CD8-positive, alpha-beta memory T cell (primary cell): Measurements from ENCODE around the gene SCLY. TPM values are rescaled to one million over a fixed set of nuclear protein-coding genes. Genes with fewer than 3 reads are reported as not detected.

Experiments used
- CTCF ChIA-PET: fragments of 350-600 bp; sonication (Branson Sonifier 250); formaldehyde crosslinking; loops from one replicate; lab custom pipeline; 2021; ENCODE audit warnings: antibody characterized with exemption; lab: Charles Lee
- POLR2A ChIA-PET: fragments of 350-600 bp; sonication (Branson Sonifier 250); formaldehyde crosslinking; loops from one replicate; lab custom pipeline; 2021; ENCODE audit warnings: antibody characterized with exemption; lab: Charles Lee
- DNase-seq, 5 donors: peaks; one replicate each; pipeline versions ENCODE4 v3.0.0 to v3.0.0-alpha.2; 2020 to 2022; ENCODE audit warnings: mixed read lengths in 1 of 5
- H3K27ac ChIP-seq: one replicate; pipeline ENCODE4 v1.7.0; 2013; ENCODE audit warnings: low read depth, mild to moderate bottlenecking, low read length, moderate library complexity
- H3K27me3 ChIP-seq: 2 replicates; pipeline ENCODE4 v1.7.0; 2013; ENCODE audit warnings: low read length, mild to moderate bottlenecking; ENCODE audit not compliant: insufficient read depth, poor library complexity, severe bottlenecking
- H3K36me3 ChIP-seq: 2 replicates; pipeline ENCODE4 v1.7.0; 2013; ENCODE audit warnings: mild to moderate bottlenecking, low read length, moderate library complexity; ENCODE audit not compliant: insufficient read depth
- H3K4me1 ChIP-seq: 2 replicates; pipeline ENCODE4 v1.7.0; 2013; ENCODE audit warnings: mild to moderate bottlenecking, low read length, moderate library complexity; ENCODE audit not compliant: insufficient read depth
- H3K4me3 ChIP-seq: 2 replicates; pipeline ENCODE4 v1.7.0; 2013; ENCODE audit warnings: mild to moderate bottlenecking, low read length
- H3K9me3 ChIP-seq: 2 replicates; pipeline ENCODE4 v1.7.0; 2013; ENCODE audit warnings: mild to moderate bottlenecking, low read length
- H3K27ac Mint-ChIP-seq, 8 donors: one replicate each; pipeline ENCODE4 v1.8.0; 2020 to 2021; ENCODE audit warnings: mixed read lengths in 8 of 8, mild to moderate bottlenecking in 6 of 8, inconsistent platforms in 3 of 8, moderate library complexity in 3 of 8
- H3K27me3 Mint-ChIP-seq, 2 donors: one replicate each; pipeline ENCODE4 v1.8.0; 2020 to 2021; ENCODE audit warnings: mixed read lengths in 2 of 2, mild to moderate bottlenecking in 1 of 2, moderate library complexity in 1 of 2
- H3K36me3 Mint-ChIP-seq, 3 donors: one replicate each; pipeline ENCODE4 v1.8.0; 2020 to 2021; ENCODE audit warnings: mixed read lengths in 3 of 3, inconsistent platforms in 1 of 3, mild to moderate bottlenecking in 1 of 3
- H3K4me1 Mint-ChIP-seq, 3 donors: one replicate each; pipeline ENCODE4 v1.8.0; 2020 to 2021; ENCODE audit warnings: mixed read lengths in 3 of 3, inconsistent platforms in 1 of 3, mild to moderate bottlenecking in 1 of 3
- H3K4me3 Mint-ChIP-seq, 7 donors: one replicate each; pipeline ENCODE4 v1.8.0; 2020 to 2021; ENCODE audit warnings: mixed read lengths in 7 of 7, mild to moderate bottlenecking in 6 of 7, moderate library complexity in 4 of 7, inconsistent platforms in 2 of 7
- H3K9me3 Mint-ChIP-seq, 5 donors: one replicate each; pipeline ENCODE4 v1.8.0; 2020 to 2022; ENCODE audit warnings: mixed read lengths in 5 of 5, mild to moderate bottlenecking in 3 of 5, moderate library complexity in 2 of 5, inconsistent platforms in 1 of 5
- polyA plus RNA-seq: library from polyadenylated mRNA; unstranded; fragments of 300-500 nt; fragmentation: Illumina TruSeq; gene quantifications from one replicate; pipeline ENCODE4 v1.2.3, GENCODE V29; 2021
- total RNA-seq, 2 experiments: library from RNA; stranded (reverse); gene quantifications; one replicate each; pipeline ENCODE4 v1.2.3, GENCODE V29; 2021

Gene SCLY
- total and polyA plus RNA-seq, 3 experiments from 2014 or later = 16.1 to 70.5 (median 64.8) TPM

DNA sequence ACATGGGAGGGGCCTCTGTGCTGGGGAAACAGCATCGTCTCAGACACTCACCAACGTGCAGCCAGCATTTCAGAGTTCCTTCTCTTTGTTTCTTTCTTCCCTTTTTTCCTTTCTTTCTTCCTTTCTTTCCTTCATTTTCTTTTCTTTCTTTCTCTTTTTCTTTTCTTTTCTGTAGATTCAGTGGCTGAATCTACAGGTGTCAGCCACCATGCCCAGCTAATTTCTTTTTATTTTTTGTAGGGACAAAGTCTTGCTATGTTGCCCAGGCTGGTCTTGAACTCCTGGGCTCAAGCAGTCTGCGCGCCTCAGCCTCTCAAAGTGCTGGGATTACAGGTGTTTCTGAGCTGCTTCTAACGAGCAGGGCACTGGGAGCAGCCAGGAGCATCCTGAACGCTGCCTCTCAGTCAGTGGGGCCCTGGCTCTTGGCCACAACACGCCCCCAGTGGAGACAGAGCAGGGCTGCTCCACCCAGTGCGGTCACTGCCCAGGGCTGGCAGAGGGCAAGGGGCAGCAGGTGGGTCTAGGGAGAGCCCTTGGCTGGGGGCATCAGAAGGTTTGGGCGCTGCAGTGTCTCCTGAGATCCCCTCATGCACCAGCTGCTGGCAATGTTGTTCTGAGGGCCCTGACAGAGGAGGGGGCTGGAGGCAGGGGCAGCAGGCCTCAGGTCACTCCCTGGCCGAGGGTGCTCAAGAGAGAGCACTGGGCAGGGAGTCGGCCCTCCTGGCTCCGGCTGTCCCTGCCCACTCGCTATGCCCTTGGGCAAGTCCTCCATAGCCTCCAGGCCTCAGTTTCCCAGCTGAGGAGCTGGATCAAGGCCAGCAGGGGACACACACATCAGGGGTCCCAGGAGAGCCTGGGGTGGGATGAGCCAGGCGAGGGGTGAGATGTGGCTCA is 72.9 kb downstream of the SCLY start:
- DNase-seq = peak in 1 of 5 donors; percentile 19
- ChIA-PET POLR2A (no interaction called here), CTCF (no interaction called here)
- Histone ChIP-seq H3K4me1 (no peaks in the 10 kb centered on the region), H3K36me3 (no peaks in the 10 kb centered on the region), H3K9me3 (no peaks in the 10 kb centered on the region), H3K27ac (no peak overlapping the region), H3K27me3 (no peaks in the 10 kb centered on the region), H3K4me3 (no peak overlapping the region)
- H3K27me3 Mint-ChIP-seq = peaks cover 0 to 3% of the 10 kb centered on the region in 2 donors
- H3K36me3 Mint-ChIP-seq = no peaks in the 10 kb centered on the region
- no peaks in the 10 kb centered on the region for H3K4me1 Mint-ChIP-seq
- no peak overlapping the region for H3K4me3 Mint-ChIP-seq
- H3K9me3 Mint-ChIP-seq = no peaks in the 10 kb centered on the region
- H3K27ac Mint-ChIP-seq = no peak overlapping the region

DNA sequence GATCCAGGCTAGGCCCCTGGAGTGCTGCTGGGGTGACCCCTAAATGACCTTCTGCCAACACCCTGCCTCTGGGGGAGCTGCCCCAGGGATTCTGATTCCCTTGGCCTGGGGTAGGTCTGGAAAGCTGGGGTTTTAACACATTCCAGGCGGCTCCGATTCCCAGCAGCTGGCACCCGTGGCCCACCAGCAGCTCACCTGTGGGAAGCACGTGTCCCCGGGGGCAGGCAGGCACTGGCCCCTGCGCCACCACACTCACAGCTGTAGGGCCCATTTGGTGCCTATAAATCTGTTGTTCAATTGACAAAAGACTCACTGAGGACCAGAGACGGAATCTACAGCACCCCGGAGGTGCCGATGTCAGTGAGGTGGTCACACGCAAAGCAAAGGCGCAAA is 73.6 kb downstream of the SCLY start:
- Histone ChIP-seq H3K36me3 (no peaks in the 10 kb centered on the region), H3K4me3 (no peak overlapping the region), H3K4me1 (no peaks in the 10 kb centered on the region), H3K9me3 (no peaks in the 10 kb centered on the region), H3K27ac (no peak overlapping the region), H3K27me3 (no peaks in the 10 kb centered on the region)
- CTCF ChIA-PET = no interaction called here
- no peak overlapping the region for H3K27ac Mint-ChIP-seq
- H3K27me3 Mint-ChIP-seq = peaks cover 0 to 3% of the 10 kb centered on the region in 2 donors
- POLR2A ChIA-PET = no interaction called here
- H3K4me3 Mint-ChIP-seq = no peak overlapping the region
- no peaks in the 10 kb centered on the region for H3K36me3 Mint-ChIP-seq
- DNase-seq = peak in 1 of 5 donors; percentile 25
- H3K4me1 Mint-ChIP-seq = no peaks in the 10 kb centered on the region
- H3K9me3 Mint-ChIP-seq = no peaks in the 10 kb centered on the region

- Mint-ChIP-seq H3K4me1 (no peaks in the 10 kb centered on the region), H3K9me3 (no peaks in the 10 kb centered on the region), H3K27ac (no peak overlapping the region), H3K36me3 (no peaks in the 10 kb centered on the region), H3K27me3 (peaks cover 0 to 2% of the 10 kb centered on the region in 2 donors), H3K4me3 (no peak overlapping the region)
- Histone ChIP-seq H3K27me3 (no peaks in the 10 kb centered on the region), H3K36me3 (no peaks in the 10 kb centered on the region), H3K4me1 (no peaks in the 10 kb centered on the region), H3K9me3 (no peaks in the 10 kb centered on the region), H3K4me3 (no peak overlapping the region), H3K27ac (no peak overlapping the region)
- DNase-seq = no peak
- ChIA-PET POLR2A (interaction anchor here (0.5 kb wide), 1 partner anchor 41 kb away, joined by 6 read pairs; no protein-coding TSS in a partner anchor), CTCF (no interaction called here)
Observed at GRCh38 chr2:238135601-238136150, 74.9 kb downstream of the SCLY start.

GRCh38 chr2:238136820-238137537 is 76.2 kb downstream of the SCLY start:
- Histone ChIP-seq H3K36me3 (no peaks in the 10 kb centered on the region), H3K9me3 (no peaks in the 10 kb centered on the region), H3K4me3 (no peak overlapping the region), H3K27me3 (no peaks in the 10 kb centered on the region), H3K4me1 (peaks cover 5% of the 10 kb centered on the region), H3K27ac (no peak overlapping the region)
- H3K4me3 Mint-ChIP-seq = no peak overlapping the region
- peaks cover 4 to 7% (median 6%) of the 10 kb centered on the region in 3 donors for H3K4me1 Mint-ChIP-seq
- peaks cover 0 to 2% of the 10 kb centered on the region in 2 donors for H3K27me3 Mint-ChIP-seq
- ChIA-PET CTCF (no interaction called here), POLR2A (no interaction called here)
- no peaks in the 10 kb centered on the region for H3K9me3 Mint-ChIP-seq
- no peaks in the 10 kb centered on the region for H3K36me3 Mint-ChIP-seq
- DNase-seq = no peak
- H3K27ac Mint-ChIP-seq = no peak overlapping the region

DNA sequence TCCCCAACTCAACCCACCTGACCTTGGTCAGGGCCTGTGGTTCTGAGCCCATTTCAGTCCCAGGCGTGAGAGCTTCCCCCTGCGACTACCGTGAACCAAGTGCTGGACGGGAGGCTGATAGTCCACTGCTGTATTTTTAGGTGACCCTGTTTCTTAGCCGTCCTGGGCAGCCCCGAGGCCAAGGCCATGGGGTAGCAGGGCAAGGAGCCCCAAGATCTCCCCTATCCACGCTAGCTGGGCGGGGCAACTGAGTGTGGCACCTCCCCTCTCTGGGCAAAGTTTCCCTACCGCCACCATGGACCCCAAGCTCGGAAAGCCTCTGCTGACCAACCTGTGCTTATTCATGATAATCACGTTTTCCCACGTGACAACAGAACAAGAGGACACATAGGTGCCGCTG is 77.1 kb downstream of the SCLY start:
- CTCF ChIA-PET = no interaction called here
- no peak overlapping the region for H3K4me3 Mint-ChIP-seq
- Histone ChIP-seq H3K27ac (no peak overlapping the region), H3K4me1 (peaks cover 5% of the 10 kb centered on the region), H3K27me3 (no peaks in the 10 kb centered on the region), H3K36me3 (no peaks in the 10 kb centered on the region), H3K4me3 (no peak overlapping the region), H3K9me3 (no peaks in the 10 kb centered on the region)
- POLR2A ChIA-PET = no interaction called here
- no peaks in the 10 kb centered on the region for H3K9me3 Mint-ChIP-seq
- H3K4me1 Mint-ChIP-seq = peaks cover 4 to 7% (median 6%) of the 10 kb centered on the region in 3 donors
- no peak overlapping the region for H3K27ac Mint-ChIP-seq
- H3K27me3 Mint-ChIP-seq = peaks cover 0 to 2% of the 10 kb centered on the region in 2 donors
- no peak for DNase-seq
- H3K36me3 Mint-ChIP-seq = no peaks in the 10 kb centered on the region

- Mint-ChIP-seq H3K27ac (peak within 1 kb of the TSS in 1 of 8 donors; percentile 75), H3K9me3 (no peaks in the 10 kb centered on the region), H3K4me3 (no peak within 1 kb of the TSS), H3K27me3 (peaks cover 0 to 2% of the 10 kb centered on the region in 2 donors), H3K36me3 (no peaks in the 10 kb centered on the region), H3K4me1 (peaks cover 4 to 7% (median 6%) of the 10 kb centered on the region in 3 donors)
- DNase-seq = no peak
- H3K4me3 ChIP-seq = no peak within 1 kb of the TSS
- H3K27me3 ChIP-seq = no peaks in the 10 kb centered on the region
- ChIA-PET CTCF (interaction anchor here (0.7 to 0.8 kb wide), 2 partner anchors 221 to 625 kb away, joined by 3 read pairs; no protein-coding TSS in a partner anchor), POLR2A (no interaction called here)
- H3K9me3 ChIP-seq = no peaks in the 10 kb centered on the region
- no peak within 1 kb of the TSS for H3K27ac ChIP-seq
- no peaks in the 10 kb centered on the region for H3K36me3 ChIP-seq
- peaks cover 5% of the 10 kb centered on the region for H3K4me1 ChIP-seq
Observed at GRCh38 chr2:238138331-238139195, 77.8 kb downstream of the SCLY start, which contains the start of gene KLHL30. Gene KLHL30, plus strand, starts transcription at chr2:238138668. Its CDS starts 2,087 bp downstream, at chr2:238140755.

DNA sequence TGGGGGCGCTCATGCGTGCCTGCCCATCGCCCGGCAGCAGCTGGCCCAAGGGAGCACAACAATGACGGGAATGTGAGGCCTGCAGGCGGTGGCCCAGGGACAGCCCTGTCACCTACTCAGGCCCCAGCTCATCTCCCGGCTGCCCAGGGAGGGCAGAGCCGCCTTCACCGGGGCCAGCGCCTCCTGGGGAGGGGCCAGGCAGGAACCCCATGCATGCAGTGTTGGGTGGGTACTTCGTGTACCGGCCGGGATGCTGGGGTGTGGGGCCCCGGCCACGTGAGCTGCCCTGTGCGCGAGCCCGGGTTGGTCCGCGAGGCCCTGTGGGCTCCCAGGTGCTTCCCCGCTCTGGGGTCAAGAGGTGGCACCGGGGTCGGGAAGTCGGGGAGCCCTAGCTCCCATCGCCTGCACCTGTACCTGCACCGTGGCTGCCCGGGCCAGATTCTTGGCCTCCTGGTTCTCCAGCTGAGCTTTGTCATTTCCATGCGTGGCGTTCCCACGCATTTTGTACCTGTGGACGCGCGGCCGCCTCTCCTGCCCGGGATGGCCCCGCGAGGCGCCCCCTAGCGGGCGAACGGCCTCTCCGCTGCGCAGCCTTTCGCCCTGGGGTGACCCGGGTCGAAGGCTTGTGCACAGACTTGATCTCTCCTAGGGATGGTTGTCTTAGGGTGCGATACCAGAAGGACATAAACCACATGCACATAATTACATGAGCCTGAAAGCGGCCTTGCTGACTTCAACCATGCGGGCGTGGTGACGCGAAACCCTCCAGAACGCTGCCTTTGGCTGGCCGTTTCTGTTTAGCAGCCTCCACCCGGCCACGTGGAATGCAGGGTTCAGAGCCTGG is 78.6 kb downstream of the SCLY start:
- CTCF ChIA-PET = interaction anchor here (0.7 to 0.8 kb wide), 2 partner anchors 221 to 626 kb away, joined by 3 read pairs; no protein-coding TSS in a partner anchor
- Mint-ChIP-seq H3K27me3 (peaks cover 0 to 2% of the 10 kb centered on the region in 2 donors), H3K36me3 (no peaks in the 10 kb centered on the region), H3K4me3 (no peak overlapping the region), H3K4me1 (peaks cover 4 to 7% (median 6%) of the 10 kb centered on the region in 3 donors), H3K9me3 (no peaks in the 10 kb centered on the region), H3K27ac (no peak overlapping the region)
- Histone ChIP-seq H3K36me3 (no peaks in the 10 kb centered on the region), H3K27me3 (no peaks in the 10 kb centered on the region), H3K4me3 (no peak overlapping the region), H3K4me1 (peaks cover 5% of the 10 kb centered on the region), H3K9me3 (no peaks in the 10 kb centered on the region), H3K27ac (no peak overlapping the region)
- DNase-seq = no peak
- POLR2A ChIA-PET = no interaction called here
